ENCODE measurements around the gene ITGB7. TPM values are rescaled to one million over a fixed set of nuclear protein-coding genes. Genes with fewer than 3 reads are reported as not detected.

Gene ITGB7
- total and polyA plus RNA-seq, 10 of the 15 experiments (the other 5 are each of a cell fraction or from before 2014, with no cell fraction given), result 54.5 to 487 (median 252) TPM

- no peaks in the 10 kb centered on the region for H3K36me3 ChIP-seq (ENCODE audit: control insufficient read depth in 2 of 2, insufficient read depth in 2 of 2, low read length in 1 of 2)
- peaks cover 4% of the 10 kb centered on the region; the same call in 1 of the 2 replicates for H3K79me2 ChIP-seq (ENCODE audit: control insufficient read depth, insufficient read depth, low read length)
- H3K9ac ChIP-seq (ENCODE audit: control insufficient read depth, insufficient read depth, low read length), result peak overlapping the region; percentile 54
- H3K9me3 ChIP-seq (replicated peaks; ENCODE audit: control insufficient read depth, insufficient read depth, low read length), result no peaks in the 10 kb centered on the region
- in situ Hi-C loops (cut with MboI) (no loop called here), intact Hi-C loops (cut with micrococcal nuclease; ENCODE audit: unreplicated experiment) (loop anchor here (2.0 to 5.0 kb wide), 2 partner anchors 32 to 47 kb away; partner anchors contain the start of gene ESPL1)
- H3K27me3 ChIP-seq (replicated peaks in 1 of 2; ENCODE audit: control insufficient read depth in 2 of 2, insufficient read depth in 2 of 2, low read length in 1 of 2), result no peaks in the 10 kb centered on the region
- peak overlapping the region; percentile 92 for H2AFZ ChIP-seq (ENCODE audit: control insufficient read depth, low read depth, low read length)
- SMC1A ChIA-PET (ENCODE audit: uncharacterized antibody, unreplicated experiment), result interaction anchor here (0.7 to 16.4 kb wide), 10 partner anchors 12 to 63 kb away, joined by 3 to 155 read pairs (median 4); partner anchors contain the start of genes ESPL1 and ITGB7
- ATAC-seq, result peak; percentile 86
- WGBS (ENCODE audit: insufficient coverage, insufficient replicate concordance, low lambda C conversion rate, missing lambda C conversion rate), result 2% methylated on average over 36 of the region's 42 CpGs
- peaks cover 22% of the 10 kb centered on the region for H3K4me1 ChIP-seq (ENCODE audit: control insufficient read depth, insufficient read depth, low read length)
- RAD21 ChIA-PET (ENCODE audit: unreplicated experiment), result interaction anchor here (0.9 to 11.1 kb wide), 16 partner anchors 9 to 197 kb away, joined by 3 to 146 read pairs (median 6); partner anchors contain the start of genes AAAS, CSAD, ESPL1 and ITGB7
- BruUV-seq (replicated peaks), result no TSS peak
- POLR2A ChIA-PET, result interaction anchor here (0.5 to 4.4 kb wide), 12 partner anchors 13 to 259 kb away, joined by 3 to 28 read pairs (median 4); partner anchors contain the start of genes CSAD, EIF4B, ESPL1 and ITGB7
- TF ChIP-seq NR2F1 (conservative IDR thresholded peaks at IDR 0.05) (peak; percentile 32; the same call in 1 of the 2 replicates), TBL1XR1 (IDR thresholded peaks at IDR 0.05; ENCODE audit: low read depth, low read length) (no peak), POLR2AphosphoS2 (IDR thresholded peaks at IDR 0.05; ENCODE audit: low read depth, low read length) (peak; percentile 25; the same call in 1 of the 2 replicates), ETV6 (conservative IDR thresholded peaks at IDR 0.05 in 1 of 2, IDR thresholded peaks at IDR 0.05 in 1 of 2; ENCODE audit: borderline replicate concordance in 1 of 2, low read depth in 1 of 2) (0 out of 4 replicates have a peak, but pooled peaks of 1 of the 2 experiments have one; percentile 12), GATAD2B (conservative IDR thresholded peaks at IDR 0.05; ENCODE audit: low read depth) (peak; percentile 22), DPF2 (IDR thresholded peaks at IDR 0.05) (peak; percentile 16), SMARCA5 (IDR thresholded peaks at IDR 0.05) (0 out of 2 replicates have a peak, but pooled peaks have one; percentile 44), EGR1 (IDR thresholded peaks at IDR 0.05; ENCODE audit: borderline replicate concordance in 1 of 2, low read depth in 2 of 2, low read length in 2 of 2) (peak in 1 of 2 experiments; percentile 53; a peak in 1 of 3 replicates), ZNF207 (IDR thresholded peaks at IDR 0.05; ENCODE audit: borderline replicate concordance) (0 out of 2 replicates have a peak, but pooled peaks have one; percentile 29), IKZF1 (conservative IDR thresholded peaks at IDR 0.05) (peak; percentile 60), RAD21 (IDR thresholded peaks at IDR 0.05; ENCODE audit: insufficient read depth, low read depth, low read length) (no peak), MEF2A (IDR thresholded peaks at IDR 0.05; ENCODE audit: insufficient read depth, low read depth, low read length) (no peak), FOXK2 (IDR thresholded peaks at IDR 0.05) (peak; percentile 35; the same call in 1 of the 2 replicates), LARP7 (IDR thresholded peaks at IDR 0.05) (peak; percentile 60), IKZF2 (IDR thresholded peaks at IDR 0.05) (peak in 1 of 2 experiments; percentile 8; a peak in 1 of 4 replicates), NBN (IDR thresholded peaks at IDR 0.05) (peak; percentile 19; the same call in 1 of the 2 replicates), BHLHE40 (IDR thresholded peaks at IDR 0.05; ENCODE audit: borderline replicate concordance in 1 of 2, low read depth in 2 of 2, low read length in 1 of 2) (peak in 1 of 2 experiments; percentile 50; a peak in 2 of 4 replicates), RB1 (IDR thresholded peaks at IDR 0.05; ENCODE audit: borderline replicate concordance) (no peak)
- peak overlapping the region; percentile 79 for H3K27ac ChIP-seq (ENCODE audit: control insufficient read depth, insufficient read depth)
- H3K4me3 ChIP-seq, result peak overlapping the region; percentile 86
- peak; percentile 69 for DNase-seq (ENCODE audit: low read depth, low spot score)
- no peaks in the 10 kb centered on the region for H4K20me1 ChIP-seq (ENCODE audit: control insufficient read depth, insufficient read depth)
- peak overlapping the region; percentile 90 for H3K4me2 ChIP-seq (ENCODE audit: control insufficient read depth, insufficient read depth)
- CTCF ChIA-PET, result interaction anchor here (1.1 to 15.7 kb wide), 9 partner anchors 11 to 124 kb away, joined by 3 to 315 read pairs (median 11); partner anchors contain the start of genes ESPL1 and PFDN5
- FAIRE-seq, result no peak
Measured at GRCh38 chr12:53220694-53221202, 13.7 kb upstream of the ITGB7 start.

Data from GM12878 (cell line).